ENCODE measurements around the gene TRIM10. TPM values are rescaled to one million over a fixed set of nuclear protein-coding genes. Genes with fewer than 3 reads are reported as not detected.

The TRIM10 gene
- total RNA-seq, 1 experiment from 2014 or later = 1.2 TPM

Small RNA genes within 50 kb of the gene (small RNA-seq; reads per million reads assigned to genes)
- not detected for gene RF00554

Other genes with a start within 250 kb of the TRIM10 start
- 856 and 869 TPM in 2 replicates for gene HLA-A, start 218.7 kb downstream of the TRIM10 start, total RNA-seq (2014; rRNA removed; shearing (Covaris generic))
- 31.1 and 45.0 TPM in 2 replicates for gene POLR1H, start 99.9 kb downstream of the TRIM10 start, total RNA-seq (2014; rRNA removed; shearing (Covaris generic))
- 44.2 and 49.3 TPM in 2 replicates for gene PPP1R11, start 94.0 kb downstream of the TRIM10 start, total RNA-seq (2014; rRNA removed; shearing (Covaris generic))
- gene RNF39, start 85.4 kb downstream of the TRIM10 start, total RNA-seq (2014; rRNA removed; shearing (Covaris generic)) = 3.8 and 6.5 TPM in 2 replicates
- gene TRIM31, start 48.1 kb downstream of the TRIM10 start, total RNA-seq (2014; rRNA removed; shearing (Covaris generic)) = 112 and 119 TPM in 2 replicates
- gene TRIM40, start 25.1 kb downstream of the TRIM10 start, total RNA-seq (2014; rRNA removed; shearing (Covaris generic)) = not detected in 2 replicates
- gene TRIM15, start 2.3 kb upstream of the TRIM10 start, total RNA-seq (2014; rRNA removed; shearing (Covaris generic)) = 13.3 and 15.1 TPM in 2 replicates
- 63.1 and 63.5 TPM in 2 replicates for gene TRIM26, start 52.2 kb upstream of the TRIM10 start, total RNA-seq (2014; rRNA removed; shearing (Covaris generic))
- gene TRIM39, start 165.7 kb upstream of the TRIM10 start, total RNA-seq (2014; rRNA removed; shearing (Covaris generic)) = 13.6 and 15.0 TPM in 2 replicates
- 111 and 121 TPM in 2 replicates for gene RPP21, start 183.9 kb upstream of the TRIM10 start, total RNA-seq (2014; rRNA removed; shearing (Covaris generic))

Data from HT-29 (cell line).